ENCODE data around the gene RAB6A. TPM values are rescaled to one million over a fixed set of nuclear protein-coding genes. Genes with fewer than 3 reads are reported as not detected.

Gene RAB6A
- total RNA-seq (10 to 100 TPM; 66.9 to 69.9 TPM), polyA plus RNA-seq (125 TPM)

GRCh38 chr11:73760679-73761402 lies at the start of gene RAB6A:
TSS of gene RAB6A (minus strand) at chr11:73761074. CDS start at chr11:73760635, 439 bp downstream.
- Mint-ChIP-seq H3K9me3 (no peaks in the 10 kb centered on the region), H3K4me1 (peaks cover 32 to 45% (median 45%) of the 10 kb centered on the region in 3 donors), H3K27ac (peak within 1 kb of the TSS; percentile 85 to 98 (median 90)), H3K36me3 (peaks cover 0 to 4% (median 0%) of the 10 kb centered on the region in 3 donors), H3K27me3 (peaks cover 0 to 3% of the 10 kb centered on the region in 2 donors), H3K4me3 (peak within 1 kb of the TSS; percentile 78 to 94 (median 90))
- Histone ChIP-seq H3K27ac (ENCODE audit: low read depth, low read length) (peak within 1 kb of the TSS; percentile 87), H3K4me3 (ENCODE audit: low read length) (peak within 1 kb of the TSS; percentile 83), H3K36me3 (ENCODE audit: insufficient read depth, low read length) (no peaks in the 10 kb centered on the region), H3K4me1 (ENCODE audit: insufficient read depth, low read length) (peaks cover 31% of the 10 kb centered on the region), H3K27me3 (ENCODE audit: insufficient read depth, low read length, poor library complexity, severe bottlenecking) (no peaks in the 10 kb centered on the region), H3K9me3 (ENCODE audit: low read length) (no peaks in the 10 kb centered on the region)
- POLR2A ChIA-PET: interaction anchor here (0.9 to 2.6 kb wide), 7 partner anchors 8 to 732 kb away, joined by 3 to 71 read pairs (median 4); partner anchors contain the start of genes FAM168A, LIPT2 and MRPL48
- CTCF ChIA-PET: interaction anchor here (0.8 to 2.3 kb wide), 5 partner anchors 13 to 203 kb away, joined by 3 to 30 read pairs (median 3); partner anchors contain the start of gene MRPL48
- peak; percentile 99 to 100 (median 100) for DNase-seq

- Histone ChIP-seq H3K27ac (ENCODE audit: low read depth, low read length) (no peak overlapping the region), H3K27me3 (ENCODE audit: insufficient read depth, low read length, poor library complexity, severe bottlenecking) (no peaks in the 10 kb centered on the region), H3K4me1 (ENCODE audit: insufficient read depth, low read length) (no peaks in the 10 kb centered on the region), H3K36me3 (ENCODE audit: insufficient read depth, low read length) (peaks cover 12% of the 10 kb centered on the region), H3K9me3 (ENCODE audit: low read length) (no peaks in the 10 kb centered on the region), H3K4me3 (ENCODE audit: low read length) (no peak overlapping the region)
- no peak overlapping the region for H3K4me3 Mint-ChIP-seq
- peaks cover 4 to 45% (median 18%) of the 10 kb centered on the region in 3 donors for H3K36me3 Mint-ChIP-seq
- ChIA-PET CTCF (no interaction called here), POLR2A (no interaction called here)
- H3K4me1 Mint-ChIP-seq: peaks cover 5 to 6% (median 5%) of the 10 kb centered on the region in 3 donors
- H3K27me3 Mint-ChIP-seq: no peaks in the 10 kb centered on the region
- DNase-seq: no peak
- no peaks in the 10 kb centered on the region for H3K9me3 Mint-ChIP-seq
- no peak overlapping the region for H3K27ac Mint-ChIP-seq
Measured at GRCh38 chr11:73810637-73811036, 49.8 kb upstream of the RAB6A start.

- no peaks in the 10 kb centered on the region for H3K27me3 Mint-ChIP-seq
- no peak for DNase-seq
- Histone ChIP-seq H3K4me1 (ENCODE audit: insufficient read depth, low read length) (no peaks in the 10 kb centered on the region), H3K36me3 (ENCODE audit: insufficient read depth, low read length) (peaks cover 12% of the 10 kb centered on the region), H3K27me3 (ENCODE audit: insufficient read depth, low read length, poor library complexity, severe bottlenecking) (no peaks in the 10 kb centered on the region), H3K27ac (ENCODE audit: low read depth, low read length) (no peak overlapping the region), H3K9me3 (ENCODE audit: low read length) (no peaks in the 10 kb centered on the region), H3K4me3 (ENCODE audit: low read length) (no peak overlapping the region)
- H3K4me3 Mint-ChIP-seq: no peak overlapping the region
- ChIA-PET CTCF (no interaction called here), POLR2A (no interaction called here)
- peaks cover 4 to 44% (median 14%) of the 10 kb centered on the region in 3 donors for H3K36me3 Mint-ChIP-seq
- no peaks in the 10 kb centered on the region for H3K9me3 Mint-ChIP-seq
- peaks cover 11 to 15% (median 12%) of the 10 kb centered on the region in 3 donors for H3K4me1 Mint-ChIP-seq
- no peak overlapping the region for H3K27ac Mint-ChIP-seq
Measured at GRCh38 chr11:73808052-73808451, 47.2 kb upstream of the RAB6A start.

- Mint-ChIP-seq H3K27me3 (no peaks in the 10 kb centered on the region), H3K36me3 (peaks cover 3 to 33% (median 13%) of the 10 kb centered on the region in 3 donors), H3K4me1 (peaks cover 9 to 15% (median 9%) of the 10 kb centered on the region in 3 donors), H3K4me3 (no peak overlapping the region), H3K9me3 (no peaks in the 10 kb centered on the region), H3K27ac (peak overlapping the region in 1 of 8 donors; percentile 3)
- DNase-seq: no peak
- no peaks in the 10 kb centered on the region for H3K27me3 ChIP-seq (ENCODE audit: insufficient read depth, low read length, poor library complexity, severe bottlenecking)
- ChIA-PET CTCF (no interaction called here), POLR2A (no interaction called here)
- H3K4me1 ChIP-seq (ENCODE audit: insufficient read depth, low read length): no peaks in the 10 kb centered on the region
- H3K27ac ChIP-seq (ENCODE audit: low read depth, low read length): no peak overlapping the region
- no peaks in the 10 kb centered on the region for H3K9me3 ChIP-seq (ENCODE audit: low read length)
- peaks cover 12% of the 10 kb centered on the region for H3K36me3 ChIP-seq (ENCODE audit: insufficient read depth, low read length)
- no peak overlapping the region for H3K4me3 ChIP-seq (ENCODE audit: low read length)
Measured at GRCh38 chr11:73804712-73805111, 43.8 kb upstream of the RAB6A start.

- ChIA-PET POLR2A (no interaction called here), CTCF (no interaction called here)
- H3K9me3 Mint-ChIP-seq: no peaks in the 10 kb centered on the region
Measured at GRCh38 chr11:73801136-73801535, 40.3 kb upstream of the RAB6A start.

GRCh38 chr11:73800276-73800806 lies 39.5 kb upstream of the RAB6A start:
- Mint-ChIP-seq H3K27ac (no peak overlapping the region), H3K9me3 (no peaks in the 10 kb centered on the region), H3K4me1 (peaks cover 7 to 12% (median 10%) of the 10 kb centered on the region in 3 donors), H3K36me3 (peaks cover 0 to 19% (median 5%) of the 10 kb centered on the region in 3 donors), H3K4me3 (no peak overlapping the region), H3K27me3 (no peaks in the 10 kb centered on the region)
- no peaks in the 10 kb centered on the region for H3K9me3 ChIP-seq (ENCODE audit: low read length)
- CTCF ChIA-PET: interaction anchor here (0.6 kb wide), 1 partner anchor 49 kb away, joined by 3 read pairs; no protein-coding TSS in a partner anchor
- H3K27ac ChIP-seq (ENCODE audit: low read depth, low read length): no peak overlapping the region
- H3K36me3 ChIP-seq (ENCODE audit: insufficient read depth, low read length): no peaks in the 10 kb centered on the region
- no peaks in the 10 kb centered on the region for H3K4me1 ChIP-seq (ENCODE audit: insufficient read depth, low read length)
- no peaks in the 10 kb centered on the region for H3K27me3 ChIP-seq (ENCODE audit: insufficient read depth, low read length, poor library complexity, severe bottlenecking)
- POLR2A ChIA-PET: no interaction called here
- DNase-seq: no peak
- H3K4me3 ChIP-seq (ENCODE audit: low read length): no peak overlapping the region

More at GRCh38 chr11:73801136-73801535, 40.3 kb upstream of the RAB6A start:
- H3K36me3 Mint-ChIP-seq: peaks cover 0 to 22% (median 9%) of the 10 kb centered on the region in 3 donors
- no peak overlapping the region for H3K4me3 Mint-ChIP-seq
- peak overlapping the region in 1 of 8 donors; percentile 18 for H3K27ac Mint-ChIP-seq
- Histone ChIP-seq H3K4me1 (ENCODE audit: insufficient read depth, low read length) (no peaks in the 10 kb centered on the region), H3K4me3 (ENCODE audit: low read length) (no peak overlapping the region), H3K36me3 (ENCODE audit: insufficient read depth, low read length) (peaks cover 4% of the 10 kb centered on the region), H3K27me3 (ENCODE audit: insufficient read depth, low read length, poor library complexity, severe bottlenecking) (no peaks in the 10 kb centered on the region), H3K27ac (ENCODE audit: low read depth, low read length) (no peak overlapping the region), H3K9me3 (ENCODE audit: low read length) (no peaks in the 10 kb centered on the region)
- no peak for DNase-seq
- no peaks in the 10 kb centered on the region for H3K27me3 Mint-ChIP-seq
- peaks cover 7 to 13% (median 12%) of the 10 kb centered on the region in 3 donors for H3K4me1 Mint-ChIP-seq

GRCh38 chr11:73797457-73797856 lies 36.6 kb upstream of the RAB6A start:
- ChIA-PET POLR2A (interaction anchor here (0.6 kb wide), 1 partner anchor 316 kb away, joined by 4 read pairs; no protein-coding TSS in a partner anchor), CTCF (no interaction called here)
- Histone ChIP-seq H3K9me3 (ENCODE audit: low read length) (no peaks in the 10 kb centered on the region), H3K36me3 (ENCODE audit: insufficient read depth, low read length) (no peaks in the 10 kb centered on the region), H3K4me1 (ENCODE audit: insufficient read depth, low read length) (no peaks in the 10 kb centered on the region), H3K4me3 (ENCODE audit: low read length) (no peak overlapping the region), H3K27me3 (ENCODE audit: insufficient read depth, low read length, poor library complexity, severe bottlenecking) (no peaks in the 10 kb centered on the region), H3K27ac (ENCODE audit: low read depth, low read length) (no peak overlapping the region)
- no peak for DNase-seq
- Mint-ChIP-seq H3K27me3 (no peaks in the 10 kb centered on the region), H3K9me3 (no peaks in the 10 kb centered on the region), H3K27ac (no peak overlapping the region), H3K36me3 (peaks cover 0 to 24% (median 7%) of the 10 kb centered on the region in 3 donors), H3K4me3 (no peak overlapping the region), H3K4me1 (peaks cover 3 to 11% (median 6%) of the 10 kb centered on the region in 3 donors)

Data from CD8-positive, alpha-beta memory T cell (primary cell).